Measurements from ENCODE around the gene KCNN2.

Gene KCNN2

DNA sequence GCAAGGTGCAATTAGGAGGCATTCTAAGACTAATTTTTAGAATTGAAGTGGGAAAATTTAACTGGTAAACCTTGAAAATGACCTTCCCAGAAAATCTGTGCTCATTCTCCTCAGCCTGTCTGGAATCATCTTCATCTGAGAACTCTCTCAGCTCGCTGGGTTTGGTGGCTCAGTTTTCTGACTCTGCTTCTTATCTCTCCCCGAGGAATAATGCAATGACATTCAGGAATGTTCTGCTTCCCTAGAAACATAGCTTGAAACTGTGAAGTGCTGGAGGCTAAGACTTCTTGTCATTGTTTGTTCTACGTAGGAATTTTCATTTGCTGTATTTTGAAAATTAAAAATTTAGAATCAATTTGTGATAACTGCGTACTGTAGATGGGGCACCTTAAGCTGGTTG, 86.6 kb downstream of the KCNN2 start:
- Histone ChIP-seq H2AFZ (ENCODE audit: insufficient read depth, low read length, poor library complexity) (no peak overlapping the region), H3K14ac (ENCODE audit: low read length) (no peak overlapping the region), H3K9ac (ENCODE audit: low read length) (no peak overlapping the region)

GRCh38 chr5:114449860-114450421, 88.1 kb downstream of the KCNN2 start:
- Histone ChIP-seq H2BK12ac (ENCODE audit: low read length) (no peak overlapping the region), H2BK120ac (ENCODE audit: insufficient read depth, low read length, poor library complexity) (no peak overlapping the region), H4K12ac (ENCODE audit: low read depth, low read length) (no peak overlapping the region), H3K14ac (ENCODE audit: low read length) (no peak overlapping the region), H3K79me1 (ENCODE audit: low read length) (no peaks in the 10 kb centered on the region), H3K9me3 (ENCODE audit: insufficient read depth, low read depth, low read length) (no peaks in the 10 kb centered on the region), H3K4me2 (ENCODE audit: low read length) (no peak overlapping the region), H4K91ac (ENCODE audit: low read depth, low read length) (no peak overlapping the region), H3K79me2 (ENCODE audit: control insufficient read depth, insufficient read depth, low read length, poor library complexity) (no peaks in the 10 kb centered on the region), H3K27ac (ENCODE audit: low read depth, low read length) (no peak overlapping the region), H4K8ac (ENCODE audit: low read depth, low read length) (no peak overlapping the region), H3K9ac (ENCODE audit: low read length) (peak overlapping the region; percentile 30), H3K23ac (ENCODE audit: low read length) (no peak overlapping the region), H3K4me3 (ENCODE audit: low read depth, low read length) (no peak overlapping the region), H3K36me3 (ENCODE audit: control insufficient read depth in 1 of 2, insufficient read depth in 2 of 2, low read length in 2 of 2) (no peaks in the 10 kb centered on the region), H3K4ac (ENCODE audit: low read depth, low read length) (no peak overlapping the region), H3K27me3 (ENCODE audit: insufficient read depth, low read length) (no peaks in the 10 kb centered on the region), H3K4me1 (ENCODE audit: control insufficient read depth in 1 of 2, insufficient read depth in 2 of 2, low read length in 2 of 2) (peaks cover 4 to 5% of the 10 kb centered on the region in 2 experiments), H2BK5ac (ENCODE audit: low read depth, low read length, poor library complexity) (no peak overlapping the region), H2AK5ac (ENCODE audit: low read length) (no peak overlapping the region), H2AFZ (ENCODE audit: insufficient read depth, low read length, poor library complexity) (no peak overlapping the region), H3K18ac (ENCODE audit: low read length) (no peak overlapping the region)
- peak; percentile 59 to 70 for DNase-seq
- WGBS (ENCODE audit: extremely low coverage, insufficient coverage, insufficient read length) = no CpG with 5 or more reads among the region's 16 CpGs

More for the DNA sequence above, 86.6 kb downstream of the KCNN2 start:
- H3K18ac ChIP-seq (ENCODE audit: low read length) = no peak overlapping the region
- no peak overlapping the region for H3K23ac ChIP-seq (ENCODE audit: low read length)
- H4K91ac ChIP-seq (ENCODE audit: low read depth, low read length) = no peak overlapping the region
- no peaks in the 10 kb centered on the region for H3K79me2 ChIP-seq (ENCODE audit: control insufficient read depth, insufficient read depth, low read length, poor library complexity)
- no CpG with 5 or more reads among the region's 4 CpGs for WGBS (ENCODE audit: extremely low coverage, insufficient coverage, insufficient read length)
- no peak overlapping the region for H2BK5ac ChIP-seq (ENCODE audit: low read depth, low read length, poor library complexity)
- peak; percentile 43 to 71 for DNase-seq
- no peaks in the 10 kb centered on the region for H3K79me1 ChIP-seq (ENCODE audit: low read length)
- H3K4me2 ChIP-seq (ENCODE audit: low read length) = no peak overlapping the region
- H3K9me3 ChIP-seq (ENCODE audit: insufficient read depth, low read depth, low read length) = no peaks in the 10 kb centered on the region
- peaks cover 4 to 5% of the 10 kb centered on the region in 2 experiments for H3K4me1 ChIP-seq (ENCODE audit: control insufficient read depth in 1 of 2, insufficient read depth in 2 of 2, low read length in 2 of 2)
- H3K4me3 ChIP-seq (ENCODE audit: low read depth, low read length) = no peak overlapping the region
- H2AK5ac ChIP-seq (ENCODE audit: low read length) = no peak overlapping the region
- H3K36me3 ChIP-seq (ENCODE audit: control insufficient read depth in 1 of 2, insufficient read depth in 2 of 2, low read length in 2 of 2) = no peaks in the 10 kb centered on the region
- H4K8ac ChIP-seq (ENCODE audit: low read depth, low read length) = no peak overlapping the region
- no peak overlapping the region for H4K12ac ChIP-seq (ENCODE audit: low read depth, low read length)
- H3K4ac ChIP-seq (ENCODE audit: low read depth, low read length) = no peak overlapping the region
- H3K27me3 ChIP-seq (ENCODE audit: insufficient read depth, low read length) = no peaks in the 10 kb centered on the region
- H2BK12ac ChIP-seq (ENCODE audit: low read length) = no peak overlapping the region
- H2BK120ac ChIP-seq (ENCODE audit: insufficient read depth, low read length, poor library complexity) = no peak overlapping the region
- H3K27ac ChIP-seq (ENCODE audit: low read depth, low read length) = no peak overlapping the region

DNA sequence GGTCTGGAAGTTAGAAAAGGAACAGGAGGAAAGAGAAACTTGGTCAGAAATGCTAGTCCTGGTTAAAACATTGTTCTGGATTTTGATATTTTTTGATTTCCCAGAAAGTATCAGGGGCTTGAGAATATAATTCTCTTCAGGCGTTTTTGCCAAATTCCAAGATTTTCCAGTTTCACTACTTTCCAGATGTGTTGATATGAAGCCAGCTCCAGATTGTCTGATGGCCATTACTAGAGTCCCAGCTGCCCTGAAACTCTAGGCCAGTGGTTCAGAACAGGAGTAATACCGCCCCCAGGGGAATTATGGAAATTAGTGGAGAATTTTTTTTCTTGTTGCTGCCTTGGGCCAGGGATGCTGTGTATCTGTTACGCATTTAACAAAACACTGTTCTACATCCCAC, 88.6 kb downstream of the KCNN2 start:
- H4K8ac ChIP-seq (ENCODE audit: low read depth, low read length) = no peak overlapping the region
- H3K14ac ChIP-seq (ENCODE audit: low read length) = no peak overlapping the region
- no peak overlapping the region for H2BK12ac ChIP-seq (ENCODE audit: low read length)
- no peak overlapping the region for H3K4ac ChIP-seq (ENCODE audit: low read depth, low read length)
- H3K18ac ChIP-seq (ENCODE audit: low read length) = no peak overlapping the region
- no peaks in the 10 kb centered on the region for H3K36me3 ChIP-seq (ENCODE audit: control insufficient read depth in 1 of 2, insufficient read depth in 2 of 2, low read length in 2 of 2)
- H4K91ac ChIP-seq (ENCODE audit: low read depth, low read length) = no peak overlapping the region
- no peak overlapping the region for H2BK120ac ChIP-seq (ENCODE audit: insufficient read depth, low read length, poor library complexity)
- H3K9ac ChIP-seq (ENCODE audit: low read length) = no peak overlapping the region
- no peaks in the 10 kb centered on the region for H3K27me3 ChIP-seq (ENCODE audit: insufficient read depth, low read length)
- H2AK5ac ChIP-seq (ENCODE audit: low read length) = no peak overlapping the region
- H2AFZ ChIP-seq (ENCODE audit: insufficient read depth, low read length, poor library complexity) = no peak overlapping the region
- no peak overlapping the region for H2BK5ac ChIP-seq (ENCODE audit: low read depth, low read length, poor library complexity)
- no peak overlapping the region for H3K27ac ChIP-seq (ENCODE audit: low read depth, low read length)
- no peaks in the 10 kb centered on the region for H3K9me3 ChIP-seq (ENCODE audit: insufficient read depth, low read depth, low read length)
- DNase-seq = peak in 1 of 2 donors; percentile 41
- H3K4me1 ChIP-seq (ENCODE audit: control insufficient read depth in 1 of 2, insufficient read depth in 2 of 2, low read length in 2 of 2) = peaks cover 4 to 5% of the 10 kb centered on the region in 2 experiments
- no CpG with 5 or more reads among the region's 3 CpGs for WGBS (ENCODE audit: extremely low coverage, insufficient coverage, insufficient read length)
- no peaks in the 10 kb centered on the region for H3K79me1 ChIP-seq (ENCODE audit: low read length)
- no peak overlapping the region for H3K4me2 ChIP-seq (ENCODE audit: low read length)
- no peak overlapping the region for H3K23ac ChIP-seq (ENCODE audit: low read length)
- no peak overlapping the region for H4K12ac ChIP-seq (ENCODE audit: low read depth, low read length)
- H3K4me3 ChIP-seq (ENCODE audit: low read depth, low read length) = no peak overlapping the region
- no peaks in the 10 kb centered on the region for H3K79me2 ChIP-seq (ENCODE audit: control insufficient read depth, insufficient read depth, low read length, poor library complexity)

DNA sequence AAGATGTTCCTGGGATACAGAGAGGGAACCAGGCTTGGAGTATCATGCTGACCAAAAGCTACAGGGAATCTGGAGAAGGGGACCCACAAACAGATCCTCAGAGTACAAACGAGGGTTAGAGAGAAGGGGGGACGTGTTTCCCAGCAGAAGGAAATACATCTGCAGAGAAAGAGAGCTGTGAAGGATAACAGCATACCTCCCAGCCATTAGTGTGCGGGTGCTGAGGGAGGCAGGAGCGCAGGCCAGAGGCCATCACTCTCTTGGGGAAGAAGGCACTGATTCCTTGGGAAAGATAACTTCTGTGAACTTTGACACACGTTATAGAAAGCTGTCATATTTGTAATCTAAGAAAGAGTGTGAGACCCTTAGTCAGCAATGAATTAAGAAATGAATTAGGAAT, 96.9 kb downstream of the KCNN2 start:
- Histone ChIP-seq H3K27ac (ENCODE audit: low read depth, low read length) (no peak overlapping the region), H3K14ac (ENCODE audit: low read length) (no peak overlapping the region), H3K79me1 (ENCODE audit: low read length) (no peaks in the 10 kb centered on the region), H3K18ac (ENCODE audit: low read length) (no peak overlapping the region), H3K27me3 (ENCODE audit: insufficient read depth, low read length) (no peaks in the 10 kb centered on the region), H2BK120ac (ENCODE audit: insufficient read depth, low read length, poor library complexity) (no peak overlapping the region), H3K9ac (ENCODE audit: low read length) (no peak overlapping the region), H2AFZ (ENCODE audit: insufficient read depth, low read length, poor library complexity) (no peak overlapping the region), H3K4me3 (ENCODE audit: low read depth, low read length) (no peak overlapping the region), H3K36me3 (ENCODE audit: control insufficient read depth in 1 of 2, insufficient read depth in 2 of 2, low read length in 2 of 2) (no peaks in the 10 kb centered on the region), H3K23ac (ENCODE audit: low read length) (no peak overlapping the region), H2BK12ac (ENCODE audit: low read length) (no peak overlapping the region), H3K79me2 (ENCODE audit: control insufficient read depth, insufficient read depth, low read length, poor library complexity) (no peaks in the 10 kb centered on the region), H4K8ac (ENCODE audit: low read depth, low read length) (no peak overlapping the region), H3K4me2 (ENCODE audit: low read length) (no peak overlapping the region), H3K4ac (ENCODE audit: low read depth, low read length) (no peak overlapping the region), H3K4me1 (ENCODE audit: control insufficient read depth in 1 of 2, insufficient read depth in 2 of 2, low read length in 2 of 2) (no peaks in the 10 kb centered on the region), H4K91ac (ENCODE audit: low read depth, low read length) (no peak overlapping the region), H3K9me3 (ENCODE audit: insufficient read depth, low read depth, low read length) (no peaks in the 10 kb centered on the region), H2AK5ac (ENCODE audit: low read length) (no peak overlapping the region), H4K12ac (ENCODE audit: low read depth, low read length) (no peak overlapping the region), H2BK5ac (ENCODE audit: low read depth, low read length, poor library complexity) (no peak overlapping the region)
- WGBS (ENCODE audit: extremely low coverage, insufficient coverage, insufficient read length) = no CpG with 5 or more reads among the region's 5 CpGs
- DNase-seq = peak in 1 of 2 donors; percentile 36
